ENCODE data around the gene COBL.

COBL gene

DNA sequence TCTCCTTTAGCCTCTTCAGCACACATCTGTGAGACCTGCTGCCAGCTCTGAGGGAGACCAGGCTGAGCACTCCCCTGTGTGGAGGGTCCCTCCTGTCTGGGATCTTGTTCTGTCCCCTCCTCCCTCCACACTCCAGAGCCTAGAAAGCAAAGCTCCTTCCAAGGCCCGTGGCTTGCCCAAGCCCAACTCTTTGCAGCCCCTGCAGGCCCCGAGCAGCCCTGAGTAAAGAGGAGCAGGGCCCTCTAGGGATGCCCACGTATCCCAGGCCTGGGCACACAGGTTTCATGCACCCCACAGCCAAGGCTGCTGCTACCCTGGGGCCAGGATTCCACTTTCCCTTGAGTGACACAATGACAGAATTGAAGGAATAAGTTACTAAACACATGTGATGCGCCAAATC, 24.0 kb downstream of the COBL start:
- no peak for DNase-seq (ENCODE audit: low spot score)
- Histone ChIP-seq H3K79me1 (ENCODE audit: low read depth, low read length) (no peaks in the 10 kb centered on the region), H3K9me3 (replicated peaks in 1 of 2; ENCODE audit: control insufficient read depth in 2 of 2, insufficient read depth in 1 of 2, low read depth in 1 of 2, low read length in 2 of 2) (no peaks in the 10 kb centered on the region), H3K18ac (ENCODE audit: low read length) (no peak overlapping the region), H2BK120ac (ENCODE audit: low read depth, low read length) (no peak overlapping the region), H3K36me3 (replicated peaks in 1 of 2; ENCODE audit: control insufficient read depth in 2 of 2, insufficient read depth in 2 of 2, low read length in 2 of 2) (no peaks in the 10 kb centered on the region), H3K23ac (ENCODE audit: low read depth, low read length, poor library complexity) (no peak overlapping the region), H2AFZ (ENCODE audit: low read length) (no peak overlapping the region), H3K27ac (replicated peaks; ENCODE audit: low read length) (no peak overlapping the region), H2BK15ac (ENCODE audit: low read length) (no peak overlapping the region), H3K14ac (ENCODE audit: low read length) (no peak overlapping the region), H3K4me3 (ENCODE audit: low read length in 2 of 2) (no peak overlapping the region), H2BK12ac (ENCODE audit: low read length) (no peak overlapping the region), H3K9ac (ENCODE audit: low read depth, low read length, poor library complexity) (no peak overlapping the region), H2AK5ac (ENCODE audit: low read depth, low read length) (no peak overlapping the region), H3K4me1 (ENCODE audit: control insufficient read depth in 2 of 2, insufficient read depth in 1 of 2, low read depth in 1 of 2, low read length in 2 of 2) (peaks cover 0 to 7% of the 10 kb centered on the region in 2 donors), H4K91ac (ENCODE audit: low read depth, low read length, poor library complexity) (no peak overlapping the region), H3K4me2 (ENCODE audit: insufficient read depth, low read length, poor library complexity, severe bottlenecking) (no peak overlapping the region), H3K27me3 (ENCODE audit: control insufficient read depth in 3 of 3, insufficient read depth in 3 of 3, low read depth in 1 of 3, low read length in 3 of 3) (no peaks in the 10 kb centered on the region), H4K8ac (ENCODE audit: low read depth, low read length) (no peak overlapping the region), H2BK5ac (ENCODE audit: low read length) (no peak overlapping the region), H3K4ac (ENCODE audit: low read length) (no peak overlapping the region)
- no CpG with 5 or more reads among the region's 4 CpGs for WGBS, 2 donors (ENCODE audit: extremely low coverage in 2 of 2, insufficient read length in 2 of 2, insufficient replicate concordance in 1 of 2)

GRCh38 chr7:51290702-51291540, 25.7 kb downstream of the COBL start:
- Histone ChIP-seq H3K4ac (ENCODE audit: low read length) (no peak overlapping the region), H3K23ac (ENCODE audit: low read depth, low read length, poor library complexity) (no peak overlapping the region), H3K79me1 (ENCODE audit: low read depth, low read length) (no peaks in the 10 kb centered on the region), H3K18ac (ENCODE audit: low read length) (peak overlapping the region; percentile 79), H2AK5ac (ENCODE audit: low read depth, low read length) (peak overlapping the region; percentile 44), H3K27me3 (ENCODE audit: control insufficient read depth in 3 of 3, insufficient read depth in 3 of 3, low read depth in 1 of 3, low read length in 3 of 3) (no peaks in the 10 kb centered on the region), H3K4me1 (ENCODE audit: control insufficient read depth in 2 of 2, insufficient read depth in 1 of 2, low read depth in 1 of 2, low read length in 2 of 2) (peaks cover 0 to 7% of the 10 kb centered on the region in 2 donors), H3K9ac (ENCODE audit: low read depth, low read length, poor library complexity) (no peak overlapping the region), H3K27ac (replicated peaks; ENCODE audit: low read length) (no peak overlapping the region), H3K14ac (ENCODE audit: low read length) (no peak overlapping the region), H2AFZ (ENCODE audit: low read length) (no peak overlapping the region), H2BK5ac (ENCODE audit: low read length) (no peak overlapping the region), H2BK12ac (ENCODE audit: low read length) (no peak overlapping the region), H4K8ac (ENCODE audit: low read depth, low read length) (no peak overlapping the region), H4K91ac (ENCODE audit: low read depth, low read length, poor library complexity) (no peak overlapping the region), H3K4me2 (ENCODE audit: insufficient read depth, low read length, poor library complexity, severe bottlenecking) (no peak overlapping the region), H3K4me3 (ENCODE audit: low read length in 2 of 2) (no peak overlapping the region), H2BK15ac (ENCODE audit: low read length) (no peak overlapping the region), H2BK120ac (ENCODE audit: low read depth, low read length) (no peak overlapping the region), H3K36me3 (replicated peaks in 1 of 2; ENCODE audit: control insufficient read depth in 2 of 2, insufficient read depth in 2 of 2, low read length in 2 of 2) (no peaks in the 10 kb centered on the region), H3K9me3 (replicated peaks in 1 of 2; ENCODE audit: control insufficient read depth in 2 of 2, insufficient read depth in 1 of 2, low read depth in 1 of 2, low read length in 2 of 2) (no peaks in the 10 kb centered on the region)
- no peak for DNase-seq (ENCODE audit: low spot score)
- WGBS, 2 donors (ENCODE audit: extremely low coverage in 2 of 2, insufficient read length in 2 of 2, insufficient replicate concordance in 1 of 2), result no CpG with 5 or more reads among the region's 10 CpGs

DNA sequence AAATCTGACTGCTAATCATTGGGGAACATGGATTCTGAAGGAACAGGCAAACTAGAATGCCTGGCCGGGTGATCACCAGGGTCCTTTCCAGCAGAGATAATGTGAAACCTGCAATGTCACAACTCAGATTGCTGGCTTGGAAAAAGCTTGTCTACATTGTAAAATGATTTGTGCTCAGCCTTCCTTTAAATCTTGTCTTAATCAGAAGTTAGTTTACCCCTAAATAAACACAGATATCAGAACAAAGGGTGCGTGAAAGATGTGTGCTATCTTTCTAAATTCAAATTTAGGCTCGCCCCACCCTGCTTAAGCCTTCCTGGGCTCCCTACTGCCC, 26.3 kb downstream of the COBL start:
- Histone ChIP-seq H2BK12ac (ENCODE audit: low read length) (no peak overlapping the region), H2BK15ac (ENCODE audit: low read length) (no peak overlapping the region), H3K27me3 (ENCODE audit: control insufficient read depth in 3 of 3, insufficient read depth in 3 of 3, low read depth in 1 of 3, low read length in 3 of 3) (no peaks in the 10 kb centered on the region), H4K91ac (ENCODE audit: low read depth, low read length, poor library complexity) (no peak overlapping the region), H2BK120ac (ENCODE audit: low read depth, low read length) (no peak overlapping the region), H3K27ac (replicated peaks; ENCODE audit: low read length) (no peak overlapping the region), H3K9me3 (replicated peaks in 1 of 2; ENCODE audit: control insufficient read depth in 2 of 2, insufficient read depth in 1 of 2, low read depth in 1 of 2, low read length in 2 of 2) (no peaks in the 10 kb centered on the region), H4K8ac (ENCODE audit: low read depth, low read length) (no peak overlapping the region), H2AK5ac (ENCODE audit: low read depth, low read length) (no peak overlapping the region), H3K14ac (ENCODE audit: low read length) (no peak overlapping the region), H3K18ac (ENCODE audit: low read length) (no peak overlapping the region), H3K4me2 (ENCODE audit: insufficient read depth, low read length, poor library complexity, severe bottlenecking) (no peak overlapping the region), H3K23ac (ENCODE audit: low read depth, low read length, poor library complexity) (no peak overlapping the region), H3K4me1 (ENCODE audit: control insufficient read depth in 2 of 2, insufficient read depth in 1 of 2, low read depth in 1 of 2, low read length in 2 of 2) (peaks cover 0 to 7% of the 10 kb centered on the region in 2 donors), H3K9ac (ENCODE audit: low read depth, low read length, poor library complexity) (no peak overlapping the region), H2BK5ac (ENCODE audit: low read length) (no peak overlapping the region), H2AFZ (ENCODE audit: low read length) (no peak overlapping the region), H3K36me3 (replicated peaks in 1 of 2; ENCODE audit: control insufficient read depth in 2 of 2, insufficient read depth in 2 of 2, low read length in 2 of 2) (no peaks in the 10 kb centered on the region), H3K79me1 (ENCODE audit: low read depth, low read length) (no peaks in the 10 kb centered on the region), H3K4ac (ENCODE audit: low read length) (no peak overlapping the region), H3K4me3 (ENCODE audit: low read length in 2 of 2) (no peak overlapping the region)
- no peak for DNase-seq (ENCODE audit: low spot score)
- no CpG with 5 or more reads among the region's 3 CpGs for WGBS, 2 donors (ENCODE audit: extremely low coverage in 2 of 2, insufficient read length in 2 of 2, insufficient replicate concordance in 1 of 2)

- no peak overlapping the region for H2BK12ac ChIP-seq (ENCODE audit: low read length)
- no peak overlapping the region for H4K91ac ChIP-seq (ENCODE audit: low read depth, low read length, poor library complexity)
- no peak overlapping the region for H3K9ac ChIP-seq (ENCODE audit: low read depth, low read length, poor library complexity)
- no peaks in the 10 kb centered on the region for H3K79me1 ChIP-seq (ENCODE audit: low read depth, low read length)
- H3K4me2 ChIP-seq (ENCODE audit: insufficient read depth, low read length, poor library complexity, severe bottlenecking), result no peak overlapping the region
- no peak overlapping the region for H3K14ac ChIP-seq (ENCODE audit: low read length)
- DNase-seq (ENCODE audit: low spot score), result no peak
- no peak overlapping the region for H2BK5ac ChIP-seq (ENCODE audit: low read length)
- H3K27me3 ChIP-seq (ENCODE audit: control insufficient read depth in 3 of 3, insufficient read depth in 3 of 3, low read depth in 1 of 3, low read length in 3 of 3), result no peaks in the 10 kb centered on the region
- no peak overlapping the region for H3K4me3 ChIP-seq (ENCODE audit: low read length in 2 of 2)
- no peak overlapping the region for H3K18ac ChIP-seq (ENCODE audit: low read length)
- no peaks in the 10 kb centered on the region for H3K36me3 ChIP-seq (replicated peaks in 1 of 2; ENCODE audit: control insufficient read depth in 2 of 2, insufficient read depth in 2 of 2, low read length in 2 of 2)
- no peak overlapping the region for H3K27ac ChIP-seq (replicated peaks; ENCODE audit: low read length)
- no peak overlapping the region for H3K4ac ChIP-seq (ENCODE audit: low read length)
- no CpG with 5 or more reads among the region's 4 CpGs for WGBS, 2 donors (ENCODE audit: extremely low coverage in 2 of 2, insufficient read length in 2 of 2, insufficient replicate concordance in 1 of 2)
- no peak overlapping the region for H4K8ac ChIP-seq (ENCODE audit: low read depth, low read length)
- H2AFZ ChIP-seq (ENCODE audit: low read length), result no peak overlapping the region
- no peak overlapping the region for H2BK15ac ChIP-seq (ENCODE audit: low read length)
- H3K4me1 ChIP-seq (ENCODE audit: control insufficient read depth in 2 of 2, insufficient read depth in 1 of 2, low read depth in 1 of 2, low read length in 2 of 2), result peaks cover 0 to 7% of the 10 kb centered on the region in 2 donors
- no peak overlapping the region for H3K23ac ChIP-seq (ENCODE audit: low read depth, low read length, poor library complexity)
- no peaks in the 10 kb centered on the region for H3K9me3 ChIP-seq (replicated peaks in 1 of 2; ENCODE audit: control insufficient read depth in 2 of 2, insufficient read depth in 1 of 2, low read depth in 1 of 2, low read length in 2 of 2)
- no peak overlapping the region for H2BK120ac ChIP-seq (ENCODE audit: low read depth, low read length)
- no peak overlapping the region for H2AK5ac ChIP-seq (ENCODE audit: low read depth, low read length)
Observed at GRCh38 chr7:51289623-51290303, 26.8 kb downstream of the COBL start.
